AG04450 (cell line): ENCODE results near the gene RAX. TPM values are rescaled to one million over a fixed set of nuclear protein-coding genes. Genes with fewer than 3 reads are reported as not detected.

Source experiments
- CTCF ChIA-PET: fragments of 300-600, 350-600 bp; formaldehyde crosslinking; extraction: SDS; loops from one replicate; lab custom pipeline; 2022; ENCODE audit warnings: antibody characterized with exemption, inconsistent platforms; lab: Charles Lee
- POLR2A ChIA-PET: fragments of 350-600 bp; formaldehyde crosslinking; extraction: SDS; loops from one replicate; lab custom pipeline; 2021; ENCODE audit warnings: antibody characterized with exemption, inconsistent platforms; lab: Yijun Ruan, JAX
- DNase-seq: peaks from one replicate; pipeline ENCODE4 v3.0.0-alpha.2; 2011; ENCODE audit warnings: low read depth, low spot score
- H3K27ac ChIP-seq: one replicate; pipeline ENCODE4 v1.5.1; 2012; ENCODE audit warnings: low read depth, low read length, control low read depth
- H3K27me3 ChIP-seq: one replicate; pipeline ENCODE4 v1.6.0; 2012; ENCODE audit warnings: low read length; ENCODE audit not compliant: control insufficient read depth, insufficient read depth
- H3K4me3 ChIP-seq: 2 replicates; pipeline ENCODE4 v1.5.1; 2011; ENCODE audit warnings: mild to moderate bottlenecking, low read depth, low read length, control low read depth
- H3K9me3 ChIP-seq: 2 replicates; pipeline ENCODE4 v1.5.1; 2012; ENCODE audit warnings: low read length; ENCODE audit not compliant: control insufficient read depth, insufficient read depth
- CTCF ChIP-seq: IDR thresholded peaks from 2 replicates; pipeline ENCODE4 v1.5.1; 2011; ENCODE audit warnings: low read depth, low read length, control low read depth, inconsistent platforms
- polyA plus RNA-seq: library from polyadenylated mRNA; depleted of rRNA; stranded (reverse); fragments of >200 nt; gene quantifications from 2 replicates; pipeline ENCODE4 v1.2.3, GENCODE V29; 2011

RAX gene
- polyA plus RNA-seq, 1 experiment, result not detected

GRCh38 chr18:59231877-59232276 lies 41.4 kb downstream of the RAX start:
- Histone ChIP-seq H3K4me3 (no peak overlapping the region), H3K27me3 (peaks cover 27% of the 10 kb centered on the region), H3K27ac (no peak overlapping the region), H3K9me3 (no peaks in the 10 kb centered on the region)
- no peak for TF ChIP-seq CTCF
- ChIA-PET CTCF (interaction anchor here (0.6 to 3.5 kb wide), 3 partner anchors 17 to 76 kb away, joined by 3 to 16 read pairs (median 5); no protein-coding TSS in a partner anchor), POLR2A (no interaction called here)
- DNase-seq, result no peak

GRCh38 chr18:59231114-59231513 lies 42.1 kb downstream of the RAX start:
- Histone ChIP-seq H3K9me3 (no peaks in the 10 kb centered on the region), H3K4me3 (no peak overlapping the region), H3K27ac (no peak overlapping the region), H3K27me3 (peaks cover 32% of the 10 kb centered on the region)
- ChIA-PET CTCF (interaction anchor here (0.6 to 3.5 kb wide), 2 partner anchors 18 to 77 kb away, joined by 5 to 16 read pairs; no protein-coding TSS in a partner anchor), POLR2A (no interaction called here)
- no peak for TF ChIP-seq CTCF
- DNase-seq, result no peak

- no peak for DNase-seq
- no peak for TF ChIP-seq CTCF
- ChIA-PET CTCF (interaction anchor here (3.5 kb wide), 1 partner anchor 19 kb away, joined by 16 read pairs; no protein-coding TSS in a partner anchor), POLR2A (no interaction called here)
- Histone ChIP-seq H3K27me3 (peaks cover 37% of the 10 kb centered on the region), H3K4me3 (no peak overlapping the region), H3K9me3 (no peaks in the 10 kb centered on the region), H3K27ac (no peak overlapping the region)
Observed at GRCh38 chr18:59229701-59230443, 43.4 kb downstream of the RAX start.

GRCh38 chr18:59229191-59229590 lies 44.1 kb downstream of the RAX start:
- Histone ChIP-seq H3K27me3 (peaks cover 41% of the 10 kb centered on the region), H3K4me3 (no peak overlapping the region), H3K9me3 (no peaks in the 10 kb centered on the region), H3K27ac (no peak overlapping the region)
- ChIA-PET POLR2A (no interaction called here), CTCF (interaction anchor here (3.5 kb wide), 1 partner anchor 20 kb away, joined by 16 read pairs; no protein-coding TSS in a partner anchor)
- TF ChIP-seq CTCF, result no peak
- DNase-seq, result no peak

GRCh38 chr18:59228351-59228750 lies 44.9 kb downstream of the RAX start:
- CTCF ChIA-PET, result interaction anchor here (3.5 kb wide), 1 partner anchor 21 kb away, joined by 16 read pairs; no protein-coding TSS in a partner anchor
- POLR2A ChIA-PET, result no interaction called here
- Histone ChIP-seq H3K27me3 (peaks cover 46% of the 10 kb centered on the region), H3K4me3 (no peak overlapping the region), H3K9me3 (no peaks in the 10 kb centered on the region), H3K27ac (no peak overlapping the region)
- DNase-seq, result no peak
- no peak for TF ChIP-seq CTCF
